GM18499 (cell line): ENCODE measurements around the gene KLHL25.

Experiments
- ATAC-seq: cut with Tn5 transposase; IDR thresholded peaks from one replicate; pipeline ENCODE4 v1.9.1; 2021; ENCODE audit warnings: moderate number of reproducible peaks; ENCODE audit not compliant: insufficient read depth, unreplicated experiment

The KLHL25 gene

DNA sequence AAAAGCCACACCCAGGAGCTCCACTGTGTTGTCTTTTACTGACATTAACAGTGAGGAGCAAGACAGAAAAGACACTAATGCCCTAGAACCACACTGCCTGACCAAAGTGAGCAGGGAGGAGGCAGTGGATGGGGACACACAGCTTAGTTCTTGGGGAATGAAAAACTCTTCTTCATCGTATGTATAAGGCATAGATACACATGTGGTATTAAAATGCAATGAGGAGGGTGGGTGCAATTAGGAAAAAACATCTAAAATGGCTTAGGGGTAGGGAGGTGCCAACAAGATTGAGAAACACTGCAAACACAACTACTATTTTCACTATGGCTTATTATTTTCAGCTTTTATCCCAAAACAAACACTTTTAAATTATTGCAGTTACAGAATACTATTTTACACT, 15.5 kb downstream of the KLHL25 start:
- ATAC-seq: no peak

DNA sequence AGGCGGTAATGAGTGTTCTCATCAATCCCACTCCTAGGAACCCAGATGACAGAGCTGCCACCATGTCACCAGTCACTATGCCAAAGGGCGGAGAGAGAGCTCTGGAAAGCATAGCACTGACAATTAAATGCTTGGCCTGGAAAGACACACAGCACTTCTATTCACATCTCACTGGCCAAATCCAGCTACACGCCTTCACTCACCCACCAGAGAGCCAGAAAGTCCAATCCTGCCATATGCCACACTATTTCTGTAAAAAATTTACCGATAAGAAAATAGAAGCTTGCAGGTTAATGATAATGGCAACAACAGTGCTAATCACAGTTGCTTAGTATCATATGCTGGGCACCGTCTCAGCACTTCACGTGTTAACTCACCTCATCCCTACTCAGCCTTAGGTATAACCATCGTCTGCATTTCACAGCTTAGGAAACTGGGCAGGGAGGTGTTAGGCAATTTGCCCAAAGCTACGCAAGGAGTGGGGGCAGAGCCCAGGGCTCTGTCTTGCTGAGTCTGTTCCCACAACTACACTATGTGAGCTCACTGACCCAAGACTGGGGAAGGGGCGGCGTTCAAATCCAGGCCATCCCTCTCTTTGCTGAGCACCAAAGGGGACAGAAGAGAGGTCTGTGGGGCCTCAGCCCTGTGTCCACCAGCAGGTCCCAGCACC, 16.5 kb downstream of the KLHL25 start:
- no peak for ATAC-seq

DNA sequence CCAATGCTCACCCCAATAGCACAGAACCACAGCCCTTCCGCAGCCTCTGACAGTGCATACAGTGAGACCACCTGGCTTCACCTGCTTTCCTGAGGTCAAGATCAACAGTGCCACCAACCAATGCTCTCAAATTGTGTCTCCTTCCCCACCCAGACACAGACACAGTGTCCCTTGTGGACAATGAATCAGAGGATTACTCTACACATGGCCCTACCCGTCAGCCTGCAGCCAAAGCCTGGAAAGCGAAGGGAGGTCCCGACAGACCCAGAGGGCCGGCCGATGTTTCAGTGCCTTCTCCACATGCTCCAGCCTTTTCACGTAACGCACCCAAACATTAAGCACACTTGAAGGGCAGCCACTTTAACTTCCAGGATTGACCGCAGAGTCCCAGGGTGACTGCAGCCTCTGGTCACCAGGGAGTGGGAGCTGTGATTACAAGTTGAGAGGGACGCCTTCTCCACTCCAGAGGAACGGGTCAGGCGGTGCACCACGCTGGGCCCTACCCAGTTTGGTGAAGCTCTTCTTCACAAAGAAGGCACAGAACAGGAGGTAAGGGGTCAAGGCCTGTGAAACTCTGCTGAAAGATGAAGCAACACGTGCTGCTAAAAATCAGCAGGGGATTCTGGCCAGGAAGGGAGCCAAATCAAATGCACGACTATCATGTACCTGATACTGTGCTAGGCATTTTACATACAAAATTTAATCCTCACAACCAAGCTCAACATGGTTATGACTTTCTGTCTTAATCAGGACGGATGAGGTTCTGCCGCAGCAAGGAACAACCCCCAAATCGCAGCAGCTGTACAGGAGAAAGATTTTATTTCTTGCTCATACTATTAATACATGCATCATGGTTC, 17.2 kb downstream of the KLHL25 start:
- ATAC-seq: no peak

DNA sequence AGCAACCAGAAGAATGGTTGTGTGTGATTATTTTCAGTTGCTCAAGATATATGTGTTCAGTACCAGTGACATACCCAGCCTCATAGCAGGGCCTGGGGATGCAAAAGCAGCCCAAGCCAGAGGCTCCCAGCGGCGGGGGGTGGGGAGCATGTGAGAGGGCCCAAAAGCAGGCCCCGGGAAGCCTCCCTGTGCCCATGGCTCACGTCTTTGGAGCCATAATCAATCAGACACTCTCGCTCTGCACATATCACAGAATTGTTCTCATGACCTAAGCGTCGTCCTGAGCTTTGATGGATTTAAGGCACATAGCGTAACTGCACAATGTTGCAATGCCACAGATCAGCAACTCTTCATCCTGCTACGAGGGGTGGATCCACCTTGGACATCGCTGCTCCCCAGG, 20.8 kb downstream of the KLHL25 start:
- ATAC-seq: no peak

DNA sequence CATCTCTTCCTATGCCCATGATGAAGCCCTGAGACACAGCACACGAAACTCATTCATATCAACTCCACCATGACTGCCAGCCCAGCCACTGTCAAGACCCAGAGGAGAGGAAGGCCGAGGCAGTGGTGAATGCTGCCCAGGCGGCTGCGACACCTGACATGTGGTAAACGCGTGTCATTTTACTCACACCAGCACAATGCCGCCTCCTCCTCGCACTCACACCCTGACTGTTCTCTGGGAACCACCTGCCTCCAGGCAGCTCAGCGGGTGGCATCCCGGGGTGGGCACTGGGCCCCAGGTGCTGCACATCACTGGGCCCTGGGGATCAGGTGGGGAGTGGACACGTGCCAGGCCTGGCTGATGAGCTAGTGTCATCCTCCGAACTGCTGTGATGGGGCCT, 21.5 kb downstream of the KLHL25 start:
- no peak for ATAC-seq

DNA sequence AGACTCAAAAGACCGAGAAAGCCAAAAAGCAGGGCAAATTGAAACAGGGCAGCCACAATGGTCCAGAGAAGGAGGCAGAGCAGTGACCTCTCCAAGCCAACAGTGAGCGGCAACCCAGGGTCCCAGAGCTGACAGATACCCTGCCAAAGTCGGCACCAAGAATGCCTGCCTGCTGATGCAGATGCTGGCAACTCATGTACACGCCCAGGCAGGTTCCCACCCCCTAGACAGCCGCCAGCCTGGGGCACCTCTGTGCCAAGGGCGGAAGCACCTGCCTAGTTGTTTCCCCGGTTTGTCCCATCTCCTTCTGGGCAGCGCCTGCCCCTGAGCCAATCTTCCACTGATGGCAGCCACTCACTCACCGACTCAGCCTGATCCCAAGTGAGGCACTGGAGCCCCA, 22.1 kb downstream of the KLHL25 start:
- ATAC-seq: no peak

DNA sequence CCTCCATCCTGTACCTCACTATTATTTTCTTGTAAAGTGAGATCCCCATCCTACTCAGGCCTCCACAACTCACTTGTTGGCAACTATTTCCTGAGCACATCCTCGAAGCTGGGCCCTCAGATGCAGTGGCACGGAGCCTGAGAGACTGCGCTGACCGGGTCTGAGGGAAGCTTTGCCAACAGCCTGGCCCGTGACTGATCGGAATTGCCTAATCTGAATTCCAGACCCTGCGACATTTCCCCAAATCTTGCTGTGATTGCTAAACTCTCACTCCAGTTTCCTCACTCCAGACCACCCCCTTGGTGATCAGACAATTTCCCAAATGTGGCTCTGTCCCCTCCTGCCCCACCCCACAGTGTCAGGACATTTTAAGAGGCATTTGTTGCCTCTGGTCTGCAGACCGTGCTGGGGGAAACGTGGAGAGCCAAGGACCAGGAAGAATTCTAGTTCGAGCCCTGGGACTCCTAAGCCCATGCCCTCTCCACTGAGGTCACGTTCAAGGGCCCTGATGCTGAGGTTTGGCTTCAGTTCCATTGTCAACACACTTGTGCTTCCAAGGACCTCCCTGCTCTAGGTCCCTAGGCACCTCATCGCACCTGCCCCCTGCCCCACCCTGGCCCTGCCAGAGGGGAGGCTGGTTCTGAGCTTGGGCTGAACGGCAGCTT, 22.8 kb downstream of the KLHL25 start:
- ATAC-seq: no peak

DNA sequence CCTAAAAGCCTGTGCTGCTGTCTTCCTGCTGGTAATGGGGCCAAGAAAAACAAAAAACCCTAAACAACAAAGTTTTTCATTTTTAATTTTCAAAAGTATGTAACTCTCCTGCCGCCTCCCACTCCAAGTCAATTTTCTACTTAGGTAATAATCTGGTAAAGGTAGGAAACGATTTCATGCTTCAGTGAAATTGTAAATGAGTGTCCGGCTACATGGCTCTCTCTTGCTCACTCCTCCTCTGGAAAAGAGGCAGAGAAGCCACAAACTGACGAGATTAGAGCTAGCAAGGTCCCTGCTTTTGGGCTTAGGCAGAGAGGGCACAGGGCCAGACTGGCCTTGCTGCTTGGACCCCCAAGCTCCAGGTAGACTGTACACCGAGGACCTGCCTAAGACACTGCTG, 23.5 kb downstream of the KLHL25 start:
- no peak for ATAC-seq

DNA sequence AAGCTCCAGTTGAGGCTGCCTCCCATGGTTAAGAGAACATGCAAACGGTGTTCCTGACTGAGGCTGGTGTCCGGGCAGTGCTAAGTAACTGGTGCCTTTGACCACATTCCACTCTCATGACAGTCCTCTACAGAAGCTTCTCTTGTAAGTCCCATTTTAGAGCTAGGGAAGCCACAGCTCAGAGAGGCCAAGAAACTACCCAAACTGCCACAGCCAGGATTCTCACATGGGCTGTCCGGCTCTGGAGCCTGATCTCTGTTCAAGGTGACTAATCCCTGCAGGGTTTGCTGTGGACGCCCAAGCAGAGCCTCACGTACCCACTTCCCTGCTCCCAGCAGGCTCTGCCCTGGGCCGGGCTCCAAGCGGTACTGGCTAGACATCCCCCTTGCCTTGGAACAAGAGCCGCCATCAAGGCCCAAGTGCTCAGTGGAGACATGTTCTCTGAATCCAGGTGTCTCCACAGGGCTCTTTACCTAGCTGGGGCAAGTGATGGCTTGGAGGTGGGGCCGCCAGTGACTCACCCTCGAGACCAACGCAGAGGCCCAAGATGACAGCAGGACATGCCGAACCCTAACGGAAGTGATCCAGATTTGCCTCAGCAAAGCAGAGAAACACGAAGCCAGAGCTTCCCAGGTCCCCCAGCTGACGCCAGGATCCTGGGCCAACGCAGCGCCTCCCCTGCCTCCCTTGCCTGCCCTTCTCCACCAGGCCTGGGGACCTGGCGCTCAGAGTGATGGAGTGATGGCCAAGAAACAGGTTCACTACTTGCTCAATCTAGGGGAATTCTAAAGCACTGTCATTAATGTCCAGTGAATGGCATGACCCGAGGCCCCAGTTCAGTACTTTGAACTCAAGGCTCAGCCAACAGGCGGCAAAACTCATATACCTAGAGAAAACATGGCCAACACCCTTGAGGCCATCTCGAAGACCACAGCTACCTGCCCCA, 24.4 kb downstream of the KLHL25 start:
- no peak for ATAC-seq

DNA sequence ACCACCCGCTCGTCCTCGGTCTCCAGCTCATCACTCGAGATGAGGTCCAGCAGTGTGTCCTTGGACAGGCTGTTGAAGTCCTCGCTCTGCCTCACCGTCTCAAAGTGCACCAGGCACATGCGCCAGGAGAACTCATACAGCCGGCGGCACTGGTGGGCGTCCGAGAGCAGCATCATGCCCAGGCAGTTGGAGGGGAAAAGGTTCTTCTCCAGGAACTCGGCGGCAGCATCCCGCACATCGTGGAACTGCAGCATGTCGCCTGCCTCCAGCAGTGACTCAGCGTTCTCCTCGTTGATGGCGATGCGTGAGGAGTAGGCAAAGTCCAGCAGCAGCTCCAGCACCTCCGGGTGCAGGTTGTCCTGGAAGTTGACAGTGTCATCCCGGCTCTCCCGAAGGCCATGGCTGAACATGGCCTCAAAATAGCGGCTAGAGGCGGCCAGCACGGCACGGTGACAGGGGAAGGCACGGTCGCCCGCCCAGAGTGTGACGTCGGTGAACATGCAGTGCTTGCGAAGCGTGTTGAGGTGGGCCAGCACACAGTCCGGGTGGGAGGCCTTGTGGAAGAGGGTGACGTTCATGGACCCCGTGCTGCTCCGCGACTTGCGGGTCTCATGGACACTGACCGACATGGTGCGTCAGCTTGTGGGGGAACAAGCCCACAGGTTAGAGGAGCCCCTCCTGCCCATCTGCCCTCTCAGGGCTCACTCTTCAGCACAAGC, 25.4 kb downstream of the KLHL25 start:
- ATAC-seq: no peak

DNA sequence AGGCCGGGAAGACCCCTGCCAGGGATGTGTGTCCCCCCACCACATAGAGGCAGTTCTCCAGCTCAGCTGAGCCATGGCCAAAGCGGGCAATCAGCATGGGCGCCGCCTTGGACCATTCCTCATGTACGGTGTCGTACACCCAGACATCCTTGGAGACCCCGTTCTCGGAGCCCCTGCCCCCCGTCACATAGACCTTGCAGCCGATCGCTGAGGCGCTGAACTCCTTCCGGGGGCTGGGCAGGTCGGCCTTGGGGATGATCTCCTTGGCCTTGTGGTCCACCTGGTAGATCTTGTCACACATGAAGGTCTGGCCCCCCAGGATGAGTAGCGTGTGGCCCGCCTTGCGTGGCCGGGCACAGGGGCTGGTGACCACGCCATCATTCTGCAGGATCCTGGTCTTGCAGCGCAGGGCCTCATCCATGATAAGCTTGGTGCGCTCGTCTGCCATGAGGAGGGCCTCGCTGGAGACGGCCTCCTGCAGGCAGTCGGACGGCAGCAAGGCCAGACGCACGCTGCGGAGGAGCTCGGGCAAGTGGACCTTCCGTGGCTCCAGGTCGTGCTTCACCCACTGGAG, 26.0 kb downstream of the KLHL25 start:
- ATAC-seq: no peak

DNA sequence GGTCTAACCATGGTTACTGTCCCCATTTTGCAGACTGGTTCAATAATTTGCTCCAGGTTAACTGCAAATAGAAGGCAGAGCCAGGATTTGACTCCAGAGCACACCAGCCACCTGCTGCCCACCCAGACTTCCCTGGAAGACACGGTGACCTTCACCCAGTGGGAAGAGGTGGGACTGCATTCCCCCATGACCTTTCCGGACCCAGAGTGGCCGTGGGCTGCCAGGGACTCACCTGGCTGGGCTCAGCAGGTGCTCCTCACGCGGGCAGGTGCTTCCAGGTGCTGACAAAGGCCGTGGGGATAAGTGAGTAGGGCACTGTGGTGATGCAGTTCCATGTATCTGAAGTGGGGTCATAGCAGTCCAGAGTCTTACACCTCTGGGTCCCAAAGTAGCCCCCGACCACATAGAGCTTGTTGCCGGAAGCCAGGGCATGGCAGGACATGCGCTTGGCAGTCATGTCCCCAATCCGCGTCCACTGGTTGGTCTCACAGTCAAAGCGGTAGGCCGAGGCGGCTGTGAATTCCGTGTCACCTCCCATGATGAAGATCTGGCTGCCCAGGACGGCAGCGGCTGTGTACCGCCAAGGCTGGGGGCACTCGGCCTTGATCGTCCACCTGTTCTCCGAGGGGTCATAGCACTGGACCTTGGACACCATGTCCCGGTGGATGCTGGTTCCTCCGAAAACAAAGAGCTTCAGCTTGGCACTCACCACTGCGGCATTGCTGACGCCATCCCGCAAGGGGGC, 26.8 kb downstream of the KLHL25 start:
- no peak for ATAC-seq

DNA sequence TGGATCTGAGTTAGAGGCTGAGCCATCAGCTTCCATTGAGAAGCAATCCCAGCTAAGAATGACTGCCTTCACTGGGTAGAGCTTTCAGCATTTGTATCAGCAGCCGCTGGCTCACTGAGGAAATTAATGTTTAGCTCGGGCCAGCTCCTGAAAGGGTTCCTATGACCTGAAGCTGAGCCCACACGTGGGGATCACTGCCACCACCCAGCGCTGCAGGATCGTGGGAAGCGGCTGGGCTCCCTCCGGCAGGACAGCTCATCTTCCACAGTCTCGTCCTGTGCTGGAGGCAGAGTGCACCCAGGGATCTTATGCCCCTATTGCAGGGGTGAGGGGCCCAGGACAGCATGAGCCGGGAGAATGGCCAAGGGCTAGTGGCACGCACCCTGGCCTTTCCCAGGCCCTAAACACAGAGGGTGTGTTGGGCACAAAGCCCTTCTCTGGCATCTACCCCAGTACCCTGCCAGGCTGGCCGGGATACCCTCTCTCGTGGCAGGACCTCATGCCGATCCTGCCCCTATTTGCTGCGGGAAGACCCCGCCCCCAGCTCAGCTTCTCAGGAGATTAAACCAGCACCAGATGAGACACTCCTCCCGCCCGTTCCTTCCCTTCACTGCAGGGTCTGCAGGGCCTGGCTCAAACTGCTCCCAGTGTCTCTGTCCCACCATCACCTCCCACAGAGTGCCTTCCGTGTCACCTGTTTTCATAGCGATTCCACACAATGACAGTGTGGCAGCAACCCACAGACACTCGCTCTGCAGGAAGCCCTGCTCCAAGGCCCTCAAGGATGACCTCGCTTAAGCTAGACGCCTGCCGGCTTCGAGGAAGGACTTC, 28.5 kb downstream of the KLHL25 start:
- ATAC-seq: no peak

DNA sequence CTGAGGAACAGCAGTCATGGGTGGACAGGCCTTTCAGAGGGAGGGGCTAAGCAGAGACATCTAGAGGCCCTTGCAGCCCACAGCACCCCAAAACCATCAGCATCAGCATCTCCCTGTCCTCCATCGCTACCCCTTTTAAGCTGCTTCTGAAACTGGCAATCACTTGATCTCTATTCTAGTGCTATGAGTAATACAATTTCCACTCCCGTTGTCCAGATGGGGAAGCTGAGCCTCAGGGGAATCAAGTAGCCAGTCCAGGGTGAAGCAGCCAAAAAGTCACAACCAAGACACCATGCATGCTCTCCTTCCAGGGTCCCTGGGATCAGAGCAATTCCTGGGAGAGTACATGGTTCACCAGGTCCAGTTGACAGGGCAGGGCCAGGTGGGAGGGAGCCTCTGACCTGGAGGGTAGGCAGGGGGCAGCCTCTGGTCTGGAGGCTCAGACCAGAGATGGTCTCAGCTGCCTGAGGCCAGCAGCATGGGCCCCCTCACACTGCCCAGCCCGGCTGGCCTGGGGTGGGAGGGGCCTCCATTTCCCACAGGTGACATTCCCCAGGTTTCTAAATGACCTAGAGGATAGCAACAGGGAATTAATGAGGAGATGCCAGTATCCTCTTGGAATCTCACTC, 30.0 kb downstream of the KLHL25 start:
- ATAC-seq: no peak

DNA sequence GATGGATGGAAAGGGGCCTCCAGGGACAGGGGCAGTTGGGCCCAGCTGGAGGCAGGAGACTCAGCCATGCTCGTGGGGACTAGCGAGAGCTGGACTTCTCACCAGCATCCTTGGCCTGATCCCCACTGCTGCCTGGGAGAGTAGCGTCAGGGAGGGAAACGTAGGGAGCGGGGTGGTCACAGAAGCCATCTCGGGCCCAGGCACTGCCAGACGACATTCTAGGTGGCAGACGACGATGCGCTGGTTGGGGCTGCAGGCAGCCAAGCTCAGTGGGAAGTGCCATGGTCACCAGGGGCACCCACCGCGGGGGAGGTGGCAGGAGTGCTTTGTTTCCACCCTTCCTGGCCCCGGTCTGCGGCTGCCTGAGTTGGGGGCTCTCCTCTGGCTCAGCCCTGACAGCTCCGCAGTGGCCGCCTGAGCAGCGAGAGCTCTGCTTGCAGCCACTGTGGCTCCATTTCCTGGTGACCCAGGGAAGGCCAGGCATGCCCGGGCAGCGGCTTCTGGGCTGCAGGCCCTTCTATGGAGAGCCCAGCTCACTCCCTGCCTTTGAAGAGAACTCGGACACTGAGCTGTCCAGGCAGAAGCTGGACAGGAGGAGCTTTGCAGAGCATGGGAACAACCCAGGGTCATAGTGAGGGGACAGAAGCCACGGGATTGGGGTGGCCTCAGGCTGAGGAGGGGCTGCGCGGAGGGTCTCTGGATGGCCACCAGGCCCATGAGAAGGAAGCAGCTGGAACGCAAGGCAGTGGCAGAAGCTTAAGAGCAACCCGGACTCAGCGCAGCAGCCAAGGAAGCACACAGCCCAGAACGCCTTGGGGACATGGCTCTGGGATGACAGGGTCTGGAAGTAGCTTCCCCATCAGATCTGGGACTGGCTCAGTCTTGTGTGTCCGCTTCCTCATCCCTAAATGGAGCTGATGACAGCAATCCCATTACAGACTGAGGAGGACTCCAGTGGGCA, 30.8 kb downstream of the KLHL25 start:
- ATAC-seq: no peak

DNA sequence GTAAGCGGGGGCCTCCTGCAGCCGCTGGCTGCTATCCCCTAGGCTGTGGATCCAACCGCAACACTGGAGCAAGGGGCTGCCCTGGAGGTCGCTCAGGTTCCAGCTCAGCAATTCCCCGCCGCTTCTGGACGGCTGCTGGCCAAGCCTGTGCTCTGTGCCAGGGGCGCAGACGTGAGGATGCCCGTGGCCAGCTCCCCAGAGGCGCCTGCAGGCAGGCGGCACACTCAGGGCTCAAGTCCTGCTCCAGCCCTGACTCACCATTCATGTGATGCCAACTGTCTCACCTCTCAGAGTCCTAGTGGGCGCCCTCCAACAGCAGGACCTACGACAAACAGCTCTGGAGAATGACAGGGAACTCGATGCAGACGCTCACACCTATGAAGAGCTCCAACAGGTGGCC, 31.6 kb downstream of the KLHL25 start:
- no peak for ATAC-seq
